ENCODE measurements around the gene ZNF19. TPM values are rescaled to one million over a fixed set of nuclear protein-coding genes. Genes with fewer than 3 reads are reported as not detected.

The ZNF19 gene
- total and polyA plus RNA-seq, 3 experiments from 2014 or later, result 1.5 to 3.1 (median 3.1) TPM

- no peak overlapping the region for H3K27ac Mint-ChIP-seq
- no peaks in the 10 kb centered on the region for H3K36me3 ChIP-seq (ENCODE audit: insufficient read depth, low read length)
- ChIA-PET POLR2A (no interaction called here), CTCF (interaction anchor here (1.8 kb wide), 1 partner anchor 28 kb away, joined by 6 read pairs; no protein-coding TSS in a partner anchor)
- H3K4me1 Mint-ChIP-seq, result no peaks in the 10 kb centered on the region
- H3K9me3 Mint-ChIP-seq, result peaks cover 4 to 21% (median 19%) of the 10 kb centered on the region in 5 donors
- H3K27ac ChIP-seq (ENCODE audit: low read depth, low read length), result no peak overlapping the region
- no peak for DNase-seq
- H3K27me3 ChIP-seq (ENCODE audit: insufficient read depth, low read length, poor library complexity, severe bottlenecking), result no peaks in the 10 kb centered on the region
- no peaks in the 10 kb centered on the region for H3K4me1 ChIP-seq (ENCODE audit: insufficient read depth, low read length)
- no peak overlapping the region for H3K4me3 Mint-ChIP-seq
- peaks cover 9 to 27% of the 10 kb centered on the region in 2 donors for H3K27me3 Mint-ChIP-seq
- H3K9me3 ChIP-seq (ENCODE audit: low read length), result peaks cover 3% of the 10 kb centered on the region
- H3K4me3 ChIP-seq (ENCODE audit: low read length), result no peak overlapping the region
- H3K36me3 Mint-ChIP-seq, result peaks cover 0 to 4% (median 1%) of the 10 kb centered on the region in 3 donors
Observed at GRCh38 chr16:71440669-71441347, 48.3 kb downstream of the ZNF19 start.

GRCh38 chr16:71439523-71439922, 49.6 kb downstream of the ZNF19 start:
- H3K27me3 ChIP-seq (ENCODE audit: insufficient read depth, low read length, poor library complexity, severe bottlenecking), result no peaks in the 10 kb centered on the region
- Mint-ChIP-seq H3K36me3 (peaks cover 0 to 1% (median 0%) of the 10 kb centered on the region in 3 donors), H3K4me3 (no peak overlapping the region), H3K9me3 (peaks cover 0 to 12% (median 9%) of the 10 kb centered on the region in 5 donors), H3K27me3 (peaks cover 9 to 27% of the 10 kb centered on the region in 2 donors), H3K4me1 (no peaks in the 10 kb centered on the region), H3K27ac (no peak overlapping the region)
- no peaks in the 10 kb centered on the region for H3K4me1 ChIP-seq (ENCODE audit: insufficient read depth, low read length)
- H3K9me3 ChIP-seq (ENCODE audit: low read length), result no peaks in the 10 kb centered on the region
- DNase-seq, result no peak
- no peak overlapping the region for H3K4me3 ChIP-seq (ENCODE audit: low read length)
- CTCF ChIA-PET, result interaction anchor here (1.8 kb wide), 1 partner anchor 27 kb away, joined by 6 read pairs; no protein-coding TSS in a partner anchor
- POLR2A ChIA-PET, result no interaction called here
- no peak overlapping the region for H3K27ac ChIP-seq (ENCODE audit: low read depth, low read length)
- no peaks in the 10 kb centered on the region for H3K36me3 ChIP-seq (ENCODE audit: insufficient read depth, low read length)

- Histone ChIP-seq H3K27me3 (ENCODE audit: insufficient read depth, low read length, poor library complexity, severe bottlenecking) (no peaks in the 10 kb centered on the region), H3K27ac (ENCODE audit: low read depth, low read length) (no peak overlapping the region), H3K36me3 (ENCODE audit: insufficient read depth, low read length) (no peaks in the 10 kb centered on the region), H3K4me3 (ENCODE audit: low read length) (no peak overlapping the region), H3K9me3 (ENCODE audit: low read length) (no peaks in the 10 kb centered on the region), H3K4me1 (ENCODE audit: insufficient read depth, low read length) (no peaks in the 10 kb centered on the region)
- H3K27me3 Mint-ChIP-seq, result peaks cover 7 to 40% of the 10 kb centered on the region in 2 donors
- peaks cover 0 to 1% (median 0%) of the 10 kb centered on the region in 3 donors for H3K36me3 Mint-ChIP-seq
- no peaks in the 10 kb centered on the region for H3K9me3 Mint-ChIP-seq
- no peak for DNase-seq
- no peak overlapping the region for H3K4me3 Mint-ChIP-seq
- CTCF ChIA-PET, result no interaction called here
- no peaks in the 10 kb centered on the region for H3K4me1 Mint-ChIP-seq
- POLR2A ChIA-PET, result no interaction called here
- no peak overlapping the region for H3K27ac Mint-ChIP-seq
Observed at GRCh38 chr16:71436473-71436872, 52.7 kb downstream of the ZNF19 start.

GRCh38 chr16:71432906-71433305, 56.2 kb downstream of the ZNF19 start:
- Histone ChIP-seq H3K36me3 (ENCODE audit: insufficient read depth, low read length) (no peaks in the 10 kb centered on the region), H3K27me3 (ENCODE audit: insufficient read depth, low read length, poor library complexity, severe bottlenecking) (no peaks in the 10 kb centered on the region), H3K4me1 (ENCODE audit: insufficient read depth, low read length) (no peaks in the 10 kb centered on the region), H3K9me3 (ENCODE audit: low read length) (no peaks in the 10 kb centered on the region), H3K4me3 (ENCODE audit: low read length) (no peak overlapping the region), H3K27ac (ENCODE audit: low read depth, low read length) (no peak overlapping the region)
- no peak overlapping the region for H3K27ac Mint-ChIP-seq
- H3K4me3 Mint-ChIP-seq, result no peak overlapping the region
- peaks cover 0 to 2% (median 0%) of the 10 kb centered on the region in 5 donors for H3K9me3 Mint-ChIP-seq
- POLR2A ChIA-PET, result no interaction called here
- H3K36me3 Mint-ChIP-seq, result peaks cover 0 to 1% (median 0%) of the 10 kb centered on the region in 3 donors
- H3K27me3 Mint-ChIP-seq, result peaks cover 4 to 28% of the 10 kb centered on the region in 2 donors
- CTCF ChIA-PET, result no interaction called here
- peaks cover 0 to 2% (median 0%) of the 10 kb centered on the region in 3 donors for H3K4me1 Mint-ChIP-seq
- no peak for DNase-seq

GRCh38 chr16:71431991-71432390, 57.1 kb downstream of the ZNF19 start:
- POLR2A ChIA-PET, result no interaction called here
- H3K4me3 ChIP-seq (ENCODE audit: low read length), result no peak overlapping the region
- no peak overlapping the region for H3K27ac ChIP-seq (ENCODE audit: low read depth, low read length)
- H3K9me3 ChIP-seq (ENCODE audit: low read length), result no peaks in the 10 kb centered on the region
- no peak for DNase-seq
- peaks cover under 1 to 26% of the 10 kb centered on the region in 2 donors for H3K27me3 Mint-ChIP-seq
- H3K27ac Mint-ChIP-seq, result no peak overlapping the region
- CTCF ChIA-PET, result interaction anchor here (1.0 kb wide), 1 partner anchor 19 kb away, joined by 3 read pairs; no protein-coding TSS in a partner anchor
- peaks cover 0 to 3% (median 0%) of the 10 kb centered on the region in 5 donors for H3K9me3 Mint-ChIP-seq
- H3K36me3 Mint-ChIP-seq, result no peaks in the 10 kb centered on the region
- no peaks in the 10 kb centered on the region for H3K4me1 ChIP-seq (ENCODE audit: insufficient read depth, low read length)
- H3K36me3 ChIP-seq (ENCODE audit: insufficient read depth, low read length), result no peaks in the 10 kb centered on the region
- H3K27me3 ChIP-seq (ENCODE audit: insufficient read depth, low read length, poor library complexity, severe bottlenecking), result no peaks in the 10 kb centered on the region
- peaks cover 0 to 4% (median 2%) of the 10 kb centered on the region in 3 donors for H3K4me1 Mint-ChIP-seq
- H3K4me3 Mint-ChIP-seq, result no peak overlapping the region

- Histone ChIP-seq H3K9me3 (ENCODE audit: low read length) (no peaks in the 10 kb centered on the region), H3K36me3 (ENCODE audit: insufficient read depth, low read length) (no peaks in the 10 kb centered on the region), H3K27me3 (ENCODE audit: insufficient read depth, low read length, poor library complexity, severe bottlenecking) (no peaks in the 10 kb centered on the region), H3K4me1 (ENCODE audit: insufficient read depth, low read length) (no peaks in the 10 kb centered on the region), H3K27ac (ENCODE audit: low read depth, low read length) (no peak overlapping the region), H3K4me3 (ENCODE audit: low read length) (no peak overlapping the region)
- DNase-seq, result no peak
- H3K27me3 Mint-ChIP-seq, result peaks cover 4 to 26% of the 10 kb centered on the region in 2 donors
- ChIA-PET CTCF (interaction anchor here (1.2 kb wide), 1 partner anchor 70 kb away, joined by 3 read pairs; no protein-coding TSS in a partner anchor), POLR2A (no interaction called here)
- peaks cover 0 to 3% (median 0%) of the 10 kb centered on the region in 5 donors for H3K9me3 Mint-ChIP-seq
- H3K4me3 Mint-ChIP-seq, result no peak overlapping the region
- H3K27ac Mint-ChIP-seq, result no peak overlapping the region
- H3K4me1 Mint-ChIP-seq, result peaks cover 0 to 12% (median 8%) of the 10 kb centered on the region in 3 donors
- H3K36me3 Mint-ChIP-seq, result peaks cover 0 to 1% (median 0%) of the 10 kb centered on the region in 3 donors
Observed at GRCh38 chr16:71431176-71431575, 57.9 kb downstream of the ZNF19 start.

GRCh38 chr16:71430744-71431143, 58.4 kb downstream of the ZNF19 start:
- Mint-ChIP-seq H3K36me3 (peaks cover 0 to 1% (median 0%) of the 10 kb centered on the region in 3 donors), H3K4me1 (peaks cover 0 to 16% (median 9%) of the 10 kb centered on the region in 3 donors), H3K27me3 (peaks cover 5 to 31% of the 10 kb centered on the region in 2 donors), H3K27ac (no peak overlapping the region), H3K4me3 (no peak overlapping the region), H3K9me3 (peaks cover 0 to 3% (median 0%) of the 10 kb centered on the region in 5 donors)
- Histone ChIP-seq H3K4me1 (ENCODE audit: insufficient read depth, low read length) (no peaks in the 10 kb centered on the region), H3K27ac (ENCODE audit: low read depth, low read length) (no peak overlapping the region), H3K27me3 (ENCODE audit: insufficient read depth, low read length, poor library complexity, severe bottlenecking) (no peaks in the 10 kb centered on the region), H3K36me3 (ENCODE audit: insufficient read depth, low read length) (no peaks in the 10 kb centered on the region), H3K9me3 (ENCODE audit: low read length) (no peaks in the 10 kb centered on the region), H3K4me3 (ENCODE audit: low read length) (no peak overlapping the region)
- CTCF ChIA-PET, result interaction anchor here (1.2 kb wide), 1 partner anchor 70 kb away, joined by 3 read pairs; no protein-coding TSS in a partner anchor
- POLR2A ChIA-PET, result no interaction called here
- no peak for DNase-seq

GRCh38 chr16:71429581-71429980, 59.5 kb downstream of the ZNF19 start:
- peaks cover 4% of the 10 kb centered on the region for H3K27me3 ChIP-seq (ENCODE audit: insufficient read depth, low read length, poor library complexity, severe bottlenecking)
- Mint-ChIP-seq H3K27ac (no peak overlapping the region), H3K4me3 (no peak overlapping the region), H3K27me3 (peaks cover 9 to 38% of the 10 kb centered on the region in 2 donors), H3K36me3 (peaks cover 0 to 1% (median 0%) of the 10 kb centered on the region in 3 donors), H3K9me3 (peaks cover 0 to 3% (median 0%) of the 10 kb centered on the region in 5 donors), H3K4me1 (peaks cover 0 to 20% (median 12%) of the 10 kb centered on the region in 3 donors)
- no peak for DNase-seq
- no peak overlapping the region for H3K4me3 ChIP-seq (ENCODE audit: low read length)
- H3K9me3 ChIP-seq (ENCODE audit: low read length), result no peaks in the 10 kb centered on the region
- H3K4me1 ChIP-seq (ENCODE audit: insufficient read depth, low read length), result no peaks in the 10 kb centered on the region
- ChIA-PET POLR2A (interaction anchor here (0.7 kb wide), 1 partner anchor 33 kb away, joined by 3 read pairs; the partner anchor contains the start of gene ZNF23), CTCF (interaction anchor here (0.8 to 1.0 kb wide), 2 partner anchors 16 to 18 kb away, joined by 3 to 4 read pairs; no protein-coding TSS in a partner anchor)
- H3K36me3 ChIP-seq (ENCODE audit: insufficient read depth, low read length), result no peaks in the 10 kb centered on the region
- H3K27ac ChIP-seq (ENCODE audit: low read depth, low read length), result no peak overlapping the region

Data from CD8-positive, alpha-beta memory T cell (primary cell).